AG04450 (cell line): Measurements from ENCODE around the gene PDCD6IP. TPM values are rescaled to one million over a fixed set of nuclear protein-coding genes. Genes with fewer than 3 reads are reported as not detected.

ENCODE experiments used
- CTCF ChIA-PET: fragments of 300-600, 350-600 bp; formaldehyde crosslinking; extraction: SDS; loops from one replicate; lab custom pipeline; 2022; ENCODE audit warnings: antibody characterized with exemption, inconsistent platforms; lab: Charles Lee
- POLR2A ChIA-PET: fragments of 350-600 bp; formaldehyde crosslinking; extraction: SDS; loops from one replicate; lab custom pipeline; 2021; ENCODE audit warnings: antibody characterized with exemption, inconsistent platforms; lab: Yijun Ruan, JAX
- DNase-seq: peaks from one replicate; pipeline ENCODE4 v3.0.0-alpha.2; 2011; ENCODE audit warnings: low read depth, low spot score
- H3K27ac ChIP-seq: one replicate; pipeline ENCODE4 v1.5.1; 2012; ENCODE audit warnings: low read depth, low read length, control low read depth
- H3K27me3 ChIP-seq: one replicate; pipeline ENCODE4 v1.6.0; 2012; ENCODE audit warnings: low read length; ENCODE audit not compliant: control insufficient read depth, insufficient read depth
- H3K4me3 ChIP-seq: 2 replicates; pipeline ENCODE4 v1.5.1; 2011; ENCODE audit warnings: mild to moderate bottlenecking, low read depth, low read length, control low read depth
- H3K9me3 ChIP-seq: 2 replicates; pipeline ENCODE4 v1.5.1; 2012; ENCODE audit warnings: low read length; ENCODE audit not compliant: control insufficient read depth, insufficient read depth
- CTCF ChIP-seq: IDR thresholded peaks from 2 replicates; pipeline ENCODE4 v1.5.1; 2011; ENCODE audit warnings: low read depth, low read length, control low read depth, inconsistent platforms
- polyA plus RNA-seq: library from polyadenylated mRNA; depleted of rRNA; stranded (reverse); fragments of >200 nt; gene quantifications from 2 replicates; pipeline ENCODE4 v1.2.3, GENCODE V29; 2011

PDCD6IP gene
- polyA plus RNA-seq, 1 experiment, result 188 TPM

GRCh38 chr3:33789183-33789954 is 9.1 kb upstream of the PDCD6IP start:
- DNase-seq, result no peak
- CTCF ChIA-PET, result interaction anchor here (1.5 kb wide), 1 partner anchor 20 kb away, joined by 3 read pairs; no protein-coding TSS in a partner anchor
- no peaks in the 10 kb centered on the region for H3K27me3 ChIP-seq
- no peak overlapping the region for H3K4me3 ChIP-seq
- no peaks in the 10 kb centered on the region for H3K9me3 ChIP-seq
- POLR2A ChIA-PET, result no interaction called here
- TF ChIP-seq CTCF, result no peak
- no peak overlapping the region for H3K27ac ChIP-seq

- Histone ChIP-seq H3K4me3 (no peak overlapping the region), H3K27ac (no peak overlapping the region), H3K27me3 (no peaks in the 10 kb centered on the region), H3K9me3 (no peaks in the 10 kb centered on the region)
- DNase-seq, result no peak
- ChIA-PET POLR2A (no interaction called here), CTCF (interaction anchor here (1.5 kb wide), 1 partner anchor 21 kb away, joined by 3 read pairs; no protein-coding TSS in a partner anchor)
- TF ChIP-seq CTCF, result no peak
Measured at GRCh38 chr3:33790091-33790490, 8.3 kb upstream of the PDCD6IP start.

- POLR2A ChIA-PET, result no interaction called here
- Histone ChIP-seq H3K9me3 (no peaks in the 10 kb centered on the region), H3K4me3 (no peak overlapping the region), H3K27ac (no peak overlapping the region), H3K27me3 (no peaks in the 10 kb centered on the region)
- DNase-seq, result no peak
- TF ChIP-seq CTCF, result no peak
- CTCF ChIA-PET, result interaction anchor here (1.0 to 1.2 kb wide), 2 partner anchors 15 to 17 kb away, joined by 3 to 6 read pairs; no protein-coding TSS in a partner anchor
Measured at GRCh38 chr3:33791477-33792166, 6.8 kb upstream of the PDCD6IP start.

GRCh38 chr3:33792167-33792892 is 6.1 kb upstream of the PDCD6IP start:
- Histone ChIP-seq H3K4me3 (no peak overlapping the region), H3K27me3 (no peaks in the 10 kb centered on the region), H3K27ac (no peak overlapping the region), H3K9me3 (no peaks in the 10 kb centered on the region)
- TF ChIP-seq CTCF, result no peak
- ChIA-PET CTCF (no interaction called here), POLR2A (no interaction called here)
- no peak for DNase-seq
